A549 (cell line): Measurements from ENCODE around the gene ITSN1. TPM values are rescaled to one million over a fixed set of nuclear protein-coding genes. Genes with fewer than 3 reads are reported as not detected.

Experiments used
- ATAC-seq, 2 experiments: fragments of 200-7000 bp in 1 of 2; fragments of >200 bp in 1 of 2; cut with Nextera tagmentation in 1 of 2; cut with Tn5 transposase in 1 of 2; 3 replicates each; pipeline versions ENCODE4 v1.8.0 to v1.9.1; 2018 to 2020; ENCODE audit warnings: mild to moderate bottlenecking in 1 of 2, moderate library complexity in 1 of 2
- CTCF ChIA-PET: fragments of 300-600 bp; sonication (Branson Sonifier 250); formaldehyde crosslinking; extraction: SDS; loops from one replicate; lab custom pipeline; 2021; ENCODE audit warnings: antibody characterized with exemption, inconsistent platforms; lab: Yijun Ruan, JAX
- POLR2A ChIA-PET: fragments of 350-600 bp; formaldehyde crosslinking; extraction: SDS; loops from one replicate; lab custom pipeline; 2021; ENCODE audit warnings: antibody characterized with exemption, inconsistent platforms; lab: Yijun Ruan, JAX
- DNase-seq, 2 experiments: peaks; one replicate each; pipeline versions ENCODE4 v3.0.0 to v3.0.0-alpha.2; 2011 to 2016; ENCODE audit warnings: low read depth in 1 of 2, low spot score in 1 of 2
- FAIRE-seq: peaks from 2 replicates; lab custom pipeline; 2011; peaks lifted over from hg19 to GRCh38; lab: Jason Lieb, UNC
- H3K27ac ChIP-seq, 2 experiments: fragments of >200 bp; sonication (Bioruptor Twin); formaldehyde crosslinking; 3 replicates each; pipeline ENCODE4 v1.5.1; 2016 to 2017
- H3K4me1 ChIP-seq: fragments of >200 bp; sonication (Bioruptor Twin); formaldehyde crosslinking; 3 replicates; pipeline ENCODE4 v1.6.1; 2016
- H3K4me2 ChIP-seq: fragments of >200 bp; sonication (Bioruptor Twin); formaldehyde crosslinking; 3 replicates; pipeline ENCODE4 v1.6.1; 2016
- H3K4me3 ChIP-seq: fragments of >200 bp; sonication (Bioruptor Twin); formaldehyde crosslinking; 3 replicates; pipeline ENCODE4 v1.5.1; 2016
- H3K9me3 ChIP-seq: fragments of >200 bp; sonication (Bioruptor Twin); formaldehyde crosslinking; 3 replicates; pipeline ENCODE4 v1.6.1; 2016
- BCL3 ChIP-seq: fragments of >200 bp; sonication (Bioruptor Twin); formaldehyde crosslinking; IDR thresholded peaks from 3 replicates; pipeline ENCODE4 v1.6.1; 2016
- BHLHE40 ChIP-seq: IDR thresholded peaks from 2 replicates; pipeline ENCODE4 v1.6.1; 2012; ENCODE audit warnings: low read depth, low read length, inconsistent platforms
- CBX8 ChIP-seq: fragments of 200-600 bp; sonication (generic); IDR thresholded peaks from 2 replicates; pipeline ENCODE4 v1.6.1; 2016
- EHF ChIP-seq: fragments of 250-450 bp; sonication (Bioruptor Pico); IDR thresholded peaks from 2 replicates; pipeline ENCODE4 v1.5.0; 2020; ENCODE audit warnings: mild to moderate bottlenecking
- EHMT2 ChIP-seq: fragments of 200-600 bp; sonication (generic); IDR thresholded peaks from 2 replicates; pipeline ENCODE4 v1.6.1; 2016; ENCODE audit warnings: antibody characterized with exemption, low read depth, mild to moderate bottlenecking, moderate library complexity
- FOSL2 ChIP-seq, 2 experiments: fragments of 450-650 bp in 1 of 2; fragments of >200 bp in 1 of 2; sonication (Bioruptor Twin) in 1 of 2; formaldehyde crosslinking; IDR thresholded peaks; 2 replicates each; pipeline versions ENCODE4 v1.5.0 to v1.6.1; 2016 to 2020; ENCODE audit warnings: mild to moderate bottlenecking in 1 of 2, moderate library complexity in 1 of 2
- GATA3 ChIP-seq: IDR thresholded peaks from 2 replicates; pipeline ENCODE4 v1.6.1; 2012; ENCODE audit warnings: borderline replicate concordance
- HEYL ChIP-seq: fragments of 250-450 bp; sonication (Bioruptor Pico); IDR thresholded peaks from 2 replicates; pipeline ENCODE4 v1.8.0; 2021; ENCODE audit warnings: mild to moderate bottlenecking, moderate library complexity
- HOXB13 ChIP-seq: fragments of 250-450 bp; sonication (Bioruptor Pico); IDR thresholded peaks from 2 replicates; pipeline ENCODE4 v1.5.0; 2020; ENCODE audit warnings: low read depth, mild to moderate bottlenecking, moderate library complexity
- JUN ChIP-seq, 2 experiments: fragments of >200 bp; sonication (Bioruptor Twin); formaldehyde crosslinking; IDR thresholded peaks; 2 replicates in 1 of 2; 3 replicates in 1 of 2; pipeline ENCODE4 v1.6.1; 2016 to 2017
- JUNB ChIP-seq: fragments of >200 bp; sonication (Bioruptor Twin); formaldehyde crosslinking; IDR thresholded peaks from 2 replicates; pipeline ENCODE4 v1.6.1; 2016
- KDM5A ChIP-seq: fragments of 200-600 bp; sonication (generic); IDR thresholded peaks from 2 replicates; pipeline ENCODE4 v1.6.1; 2016; ENCODE audit warnings: antibody characterized with exemption, mild to moderate bottlenecking
- PBX3 ChIP-seq: IDR thresholded peaks from 2 replicates; pipeline ENCODE4 v1.6.1; 2012
- POLR2A ChIP-seq: IDR thresholded peaks from 2 replicates; pipeline ENCODE4 v1.6.1; 2012; ENCODE audit warnings: mild to moderate bottlenecking, low read length
- POLR2AphosphoS2 ChIP-seq: conservative IDR thresholded peaks from 2 replicates; pipeline ENCODE4 v1.6.1; 2012; ENCODE audit warnings: low read length, improper control_type of control experiment, inconsistent platforms
- RCOR1 ChIP-seq: fragments of 150-350 bp; IDR thresholded peaks from 2 replicates; pipeline ENCODE4 v1.6.1; 2014; ENCODE audit warnings: antibody characterized with exemption, low read length, low read depth
- REST ChIP-seq: fragments of 200-600 bp; sonication (generic); IDR thresholded peaks from 2 replicates; pipeline ENCODE4 v1.6.1; 2016; ENCODE audit warnings: antibody characterized with exemption, mild to moderate bottlenecking, moderate library complexity
- RFX5 ChIP-seq: fragments of 450-650 bp; IDR thresholded peaks from 2 replicates; pipeline ENCODE4 v1.7.1; 2014; ENCODE audit warnings: antibody characterized with exemption, mild to moderate bottlenecking, moderate library complexity
- SREBF2 ChIP-seq: fragments of 450-650 bp; IDR thresholded peaks from 2 replicates; pipeline ENCODE4 v1.6.1; 2014; ENCODE audit warnings: mild to moderate bottlenecking, moderate library complexity
- ZNF302 ChIP-seq: fragments of 250-450 bp; sonication (Bioruptor Pico); IDR thresholded peaks from 2 replicates; pipeline ENCODE4 v1.9.0; 2021; ENCODE audit warnings: inconsistent platforms, mild to moderate bottlenecking, moderate library complexity
- ZSCAN20 ChIP-seq: fragments of 250-450 bp; sonication (Bioruptor Pico); IDR thresholded peaks from 2 replicates; pipeline ENCODE4 v1.8.0; 2022; ENCODE audit warnings: mild to moderate bottlenecking, moderate library complexity
- WGBS: methylation state at CpG from one replicate; pipeline ENCODE4 v1.1.6; 2017; ENCODE audit errors: missing lambda C conversion rate; 5-methylcytosine and 5-hydroxymethylcytosine counted together
- polyA plus RNA-seq, 4 experiments: library from polyadenylated mRNA; depleted of rRNA in 3 of 4; stranded (reverse); fragments of >200 nt; fragmentation: RNase III in 1 of 4; extraction: RNeasy Plus Mini Kit Qiagen cat#74134 plus additional on column Dnase treatment in 1 of 4; gene quantifications; 2 replicates in 3 of 4; 3 replicates in 1 of 4; pipeline ENCODE4 v1.2.3, GENCODE V29; 2011 to 2017

The ITSN1 gene
- polyA plus RNA-seq, 2 of the 4 experiments (the other 2 are of a cell fraction): 15.2 to 23.7 TPM

GRCh38 chr21:33909756-33910155, 267.5 kb downstream of the ITSN1 start:
- TF ChIP-seq SREBF2 (no peak), ZSCAN20 (CRISPR knock-in tag) (no peak), EHF (no peak), JUNB (no peak), GATA3 (no peak), HOXB13 (CRISPR knock-in tag) (no peak), ZNF302 (CRISPR knock-in tag) (no peak), FOSL2 (IDR thresholded peaks at IDR 0.05) (no peak), FOSL2 (CRISPR knock-in tag; IDR thresholded peaks at IDR 0.05) (no peak), EHMT2 (no peak)
- TF ChIP-seq, all 56 proteins: peak for 0
- H3K27ac ChIP-seq: no peak overlapping the region
- FAIRE-seq: no peak
- H3K4me2 ChIP-seq: no peak overlapping the region
- no peak for ATAC-seq
- WGBS: 89% methylated on average over 6 of the region's 6 CpGs
- H3K9me3 ChIP-seq: no peaks in the 10 kb centered on the region
- H3K4me3 ChIP-seq: no peak overlapping the region
- ChIA-PET POLR2A (no interaction called here), CTCF (no interaction called here)
- no peak for DNase-seq
- peaks cover 8% of the 10 kb centered on the region; the same call in 1 of the 3 replicates for H3K4me1 ChIP-seq

GRCh38 chr21:33914188-33914587, 271.9 kb downstream of the ITSN1 start:
- TF ChIP-seq HEYL (CRISPR knock-in tag) (no peak), GATA3 (no peak), REST (no peak), CBX8 (no peak), JUN (IDR thresholded peaks at IDR 0.05) (no peak)
- POLR2A ChIA-PET: no interaction called here
- H3K4me2 ChIP-seq: peak overlapping the region; percentile 83
- WGBS: 86% methylated on average over 5 of the region's 5 CpGs
- H3K4me3 ChIP-seq: no peak overlapping the region; the same call in 2 of the 3 replicates
- no peak for FAIRE-seq
- H3K27ac ChIP-seq: no peak overlapping the region
- ATAC-seq: no peak
- no peak for DNase-seq
- CTCF ChIA-PET: interaction anchor here (2.2 to 3.6 kb wide), 2 partner anchors 10 to 434 kb away, joined by 6 to 10 read pairs; no protein-coding TSS in a partner anchor
- H3K4me1 ChIP-seq: peaks cover 8% of the 10 kb centered on the region; the same call in 1 of the 3 replicates
- no peaks in the 10 kb centered on the region for H3K9me3 ChIP-seq

- CTCF ChIA-PET: interaction anchor here (2.2 to 3.6 kb wide), 2 partner anchors 8 to 433 kb away, joined by 6 to 10 read pairs; no protein-coding TSS in a partner anchor
- POLR2A ChIA-PET: no interaction called here
Measured at GRCh38 chr21:33915368-33916199, 273.3 kb downstream of the ITSN1 start, which contains the start of gene ATP5PO. Gene ATP5PO (minus strand): TSS chr21:33915804. CDS start chr21:33915763, 41 bp downstream.

More at GRCh38 chr21:33915368-33916199, 273.3 kb downstream of the ITSN1 start, which contains the start of gene ATP5PO:
- Histone ChIP-seq H3K9me3 (no peaks in the 10 kb centered on the region), H3K4me3 (peak within 1 kb of the TSS; percentile 60), H3K4me2 (peak within 1 kb of the TSS; percentile 83), H3K4me1 (peaks cover 8% of the 10 kb centered on the region; the same call in 1 of the 3 replicates), H3K27ac (peak within 1 kb of the TSS; percentile 69 to 96)
- peak; percentile 78 to 95 for DNase-seq
- WGBS: 4% methylated on average over 13 of the region's 45 CpGs
- ATAC-seq: peak; percentile 100
- TF ChIP-seq BCL3 (0 out of 3 replicates have a peak, but pooled peaks have one; percentile 20), POLR2A (peak; percentile 88), POLR2AphosphoS2 (no peak), PBX3 (no peak), KDM5A (peak; percentile 52; the same call in 1 of the 2 replicates), BHLHE40 (no peak), RCOR1 (no peak), JUN (IDR thresholded peaks at IDR 0.05) (peak; percentile 18 to 74; a peak in 2 of 5 replicates), RFX5 (no peak)
- FAIRE-seq: no peak
